Smooth muscle cell of trachea (primary cell): ENCODE measurements around the gene TAL2. TPM values are rescaled to one million over a fixed set of nuclear protein-coding genes. Genes with fewer than 3 reads are reported as not detected.

Experiments used
- total RNA-seq: library from RNA; depleted of rRNA; stranded (reverse); fragments of >200 nt; gene quantifications from 2 replicates; pipeline ENCODE4 v1.2.1, GENCODE V29; 2014

TAL2 gene
- 0.29 TPM in 1 of 2 replicates, not detected in the other for total RNA-seq

DNA sequence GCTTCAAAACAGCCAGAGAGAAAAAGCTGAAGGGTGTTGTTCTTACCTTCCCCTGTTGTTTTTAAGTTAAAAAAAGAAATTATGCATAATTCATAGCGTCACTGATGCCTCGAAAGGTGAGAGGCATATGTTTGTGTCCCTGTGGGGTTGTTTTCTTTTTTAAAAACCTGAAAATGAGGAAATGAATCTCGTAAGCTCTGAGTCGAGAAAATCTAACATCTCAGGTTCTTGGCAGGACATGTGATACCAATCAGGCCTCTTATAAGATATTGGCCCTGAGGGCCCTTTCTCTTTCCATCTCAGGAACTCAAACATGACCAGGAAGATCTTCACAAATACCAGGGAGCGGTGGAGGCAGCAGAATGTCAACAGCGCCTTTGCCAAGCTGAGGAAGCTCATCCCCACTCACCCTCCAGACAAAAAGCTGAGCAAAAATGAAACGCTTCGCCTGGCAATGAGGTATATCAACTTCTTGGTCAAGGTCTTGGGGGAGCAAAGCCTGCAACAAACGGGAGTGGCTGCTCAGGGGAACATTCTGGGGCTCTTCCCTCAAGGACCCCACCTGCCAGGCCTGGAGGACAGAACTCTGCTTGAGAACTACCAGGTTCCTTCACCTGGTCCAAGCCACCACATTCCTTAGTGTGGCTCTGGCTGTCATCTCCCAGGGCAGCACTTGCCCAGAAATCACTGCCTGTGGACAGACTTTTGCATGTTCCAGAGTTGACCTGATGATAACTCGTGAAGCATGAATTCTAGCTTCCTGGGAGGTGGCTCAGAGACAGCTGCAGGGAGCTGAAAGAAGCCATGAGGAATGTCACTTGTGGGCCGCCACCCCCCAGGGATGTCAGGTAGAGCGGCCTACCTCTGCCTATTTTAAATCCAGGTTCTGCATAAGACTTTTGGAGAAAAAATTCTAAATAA lies at the start of gene TAL2:
Gene TAL2, plus strand, starts transcription at position 274 of the 921 bp plus-strand sequence. Its CDS starts 40 bp downstream, at position 314.

DNA sequence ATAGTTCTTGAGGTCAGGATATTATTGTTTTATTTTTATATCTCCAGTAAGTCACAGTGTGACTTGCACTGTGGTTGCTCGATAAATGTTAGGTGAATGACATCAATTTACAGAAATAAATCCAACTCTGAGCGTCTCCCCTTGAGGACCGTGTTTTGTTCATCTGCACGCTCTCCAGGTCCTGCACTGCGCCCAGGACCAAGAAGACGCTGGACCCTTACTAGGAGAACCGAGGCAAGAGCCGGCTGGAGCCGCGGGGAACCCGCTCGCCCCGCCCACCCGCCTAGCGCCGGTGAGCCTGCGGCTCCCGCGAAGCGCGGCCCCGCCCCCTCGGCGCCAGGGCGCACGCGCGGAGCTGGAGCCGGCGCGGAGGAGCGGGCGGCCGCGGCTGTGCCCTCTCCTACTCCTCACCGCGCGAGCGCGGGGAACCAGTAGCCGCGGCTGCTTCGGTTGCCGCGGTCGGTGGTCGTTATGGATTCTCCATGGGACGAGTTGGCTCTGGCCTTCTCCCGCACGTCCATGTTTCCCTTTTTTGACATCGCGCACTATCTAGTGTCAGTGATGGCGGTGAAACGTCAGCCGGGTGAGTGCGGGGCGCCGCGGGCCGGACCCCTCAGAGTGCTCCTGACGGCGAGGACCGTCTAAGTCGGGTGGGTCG lies 32.1 kb downstream of the TAL2 start, which contains the start of gene TMEM38B:
Gene TMEM38B, plus strand, starts transcription at position 352 of the 658 bp plus-strand sequence. Its CDS starts 120 bp downstream, at position 472.

Other genes starting within 250 kb of the TAL2 start
- 5.0 and 10.3 TPM in 2 replicates for gene FSD1L, start 214.4 kb upstream of the TAL2 start, total RNA-seq
- gene FKTN, start 104.3 kb upstream of the TAL2 start, total RNA-seq, result 36.6 and 53.1 TPM in 2 replicates
- gene TMEM38B, start 32.1 kb downstream of the TAL2 start, total RNA-seq, result 21.2 and 24.3 TPM in 2 replicates